K562 (cell line): ENCODE results near the gene UBR4. TPM values are rescaled to one million over a fixed set of nuclear protein-coding genes. Genes with fewer than 3 reads are reported as not detected.

Source experiments
- ATAC-seq: fragments of 200-7000 bp; cut with Tn5 transposase; 3 replicates; pipeline ENCODE4 v1.9.1; 2020; ENCODE audit warnings: moderate library complexity
- BruUV-seq: library from RNA; stranded (reverse); fragments of 400-500 nt; replicated peaks from 2 replicates; lab custom pipeline; 2021; lab: Mats Ljungman, UMichigan
- CTCF ChIA-PET: fragments of 300-600 bp; formaldehyde crosslinking; extraction: SDS; loops from one replicate; lab custom pipeline; 2021; ENCODE audit warnings: low intra/inter-chr PET ratio; lab: Yijun Ruan, JAX
- POLR2A ChIA-PET: fragments of 300-600, 350-650 bp; sonication (Branson Sonifier 250); formaldehyde crosslinking; extraction: SDS; loops from one replicate; lab custom pipeline; 2021; ENCODE audit warnings: antibody characterized with exemption, inconsistent platforms; lab: Yijun Ruan, JAX
- DNase-seq, 4 experiments: peaks; one replicate each; pipeline versions ENCODE4 v3.0.0 to v3.0.0-alpha.2; 2011 to 2018; ENCODE audit warnings: low spot score in 3 of 4, mixed read lengths in 3 of 4; ENCODE audit errors: extremely low read depth in 1 of 4
- FAIRE-seq: peaks from 2 replicates; lab custom pipeline; 2011; peaks lifted over from hg19 to GRCh38; lab: Jason Lieb, UNC
- H2AFZ ChIP-seq: 2 replicates; pipeline ENCODE4 v1.6.0; 2011; ENCODE audit warnings: low read depth, low read length, control low read depth, inconsistent platforms
- H3K27ac ChIP-seq: fragments of 200-600 bp; 3 replicates; pipeline ENCODE4 v1.8.0; 2011; ENCODE audit warnings: low read depth, mild to moderate bottlenecking, control low read depth, inconsistent platforms, low read length, moderate library complexity, mixed read lengths; ENCODE audit errors: extremely low read depth
- H3K27me3 ChIP-seq, 2 experiments: fragments of 300-600 bp in 1 of 2; 2 replicates in 1 of 2; 3 replicates in 1 of 2; pipeline versions ENCODE4 v1.6.0 to v1.8.0; 2011; ENCODE audit warnings: inconsistent platforms in 2 of 2, low read length in 2 of 2, mild to moderate bottlenecking in 1 of 2, mixed read lengths in 1 of 2, moderate library complexity in 1 of 2; ENCODE audit not compliant: control insufficient read depth in 2 of 2, insufficient read depth in 2 of 2
- H3K36me3 ChIP-seq: fragments of 300-600 bp; 3 replicates; pipeline ENCODE4 v1.8.0; 2011; ENCODE audit warnings: mild to moderate bottlenecking, low read length, inconsistent platforms; ENCODE audit not compliant: control insufficient read depth, insufficient read depth
- H3K4me1 ChIP-seq, 2 experiments: fragments of 200-600 bp in 1 of 2; replicated peaks in 1 of 2; 2 replicates in 1 of 2; 3 replicates in 1 of 2; pipeline versions ENCODE4 v1.5.1 to v1.8.0; 2011; ENCODE audit warnings: inconsistent platforms in 2 of 2, low read length in 2 of 2, mild to moderate bottlenecking in 1 of 2, mixed read lengths in 1 of 2, moderate library complexity in 1 of 2; ENCODE audit not compliant: control insufficient read depth in 2 of 2, insufficient read depth in 2 of 2
- H3K4me2 ChIP-seq: 2 replicates; pipeline ENCODE4 v1.6.1; 2011; ENCODE audit warnings: low read length, control low read depth, inconsistent platforms, mixed read lengths; ENCODE audit not compliant: insufficient read depth
- H3K4me3 ChIP-seq: fragments of 200-600 bp; sonication (generic), shearing (Covaris generic); 2 replicates; pipeline ENCODE4 v1.5.1; 2016; ENCODE audit warnings: control low read depth, inconsistent platforms
- H3K79me2 ChIP-seq: fragments of 200-600 bp; 3 replicates; pipeline ENCODE4 v1.8.0; 2011; ENCODE audit warnings: low read length, inconsistent platforms; ENCODE audit not compliant: control insufficient read depth, insufficient read depth
- H3K9ac ChIP-seq, 2 experiments: 2 replicates each; pipeline versions ENCODE4 v1.6.0 to v1.6.1; 2011; ENCODE audit warnings: low read depth in 2 of 2, low read length in 2 of 2, control low read depth in 1 of 2, inconsistent platforms in 1 of 2, mild to moderate bottlenecking in 1 of 2, mixed read lengths in 1 of 2; ENCODE audit not compliant: insufficient read depth in 1 of 2
- H3K9me1 ChIP-seq: one replicate; pipeline ENCODE4 v1.6.0; 2011; ENCODE audit warnings: inconsistent platforms, mild to moderate bottlenecking, low read length, moderate library complexity; ENCODE audit not compliant: control insufficient read depth, insufficient read depth
- H3K9me3 ChIP-seq: replicated peaks from 2 replicates; pipeline ENCODE4 v1.5.1; 2011; ENCODE audit warnings: low read depth, low read length, inconsistent platforms; ENCODE audit not compliant: control insufficient read depth, insufficient read depth
- H4K20me1 ChIP-seq: replicated peaks from 2 replicates; pipeline ENCODE4 v1.6.1; 2011; ENCODE audit warnings: low read length, inconsistent platforms, mixed read lengths; ENCODE audit not compliant: control insufficient read depth, insufficient read depth
- EWSR1 ChIP-seq: fragments of 450-650 bp; IDR thresholded peaks from 2 replicates; pipeline ENCODE4 v1.6.1; 2018; ENCODE audit warnings: borderline replicate concordance, mild to moderate bottlenecking, low read depth, moderate library complexity; ENCODE audit not compliant: partially characterized antibody
- HINFP ChIP-seq: fragments of 450-650 bp; conservative IDR thresholded peaks from 2 replicates; pipeline ENCODE4 v1.6.1; 2016; ENCODE audit warnings: missing genetic modification characterization, low read depth, mild to moderate bottlenecking, control low read depth, missing compliant biosample characterization
- HNRNPK ChIP-seq: fragments of 200-400 bp; formaldehyde crosslinking; IDR thresholded peaks from one replicate; pipeline ENCODE4 v1.6.1; 2018; ENCODE audit warnings: mild to moderate bottlenecking, low read depth, low read length; ENCODE audit not compliant: poor library complexity, severe bottlenecking
- KAT8 ChIP-seq: fragments of 450-650 bp; IDR thresholded peaks from 2 replicates; pipeline ENCODE4 v1.6.1; 2016; ENCODE audit warnings: low read depth, mild to moderate bottlenecking
- PRDM10 ChIP-seq: fragments of 450-650 bp; IDR thresholded peaks from 2 replicates; pipeline ENCODE4 v1.6.1; 2018; ENCODE audit not compliant: partially characterized antibody
- PTBP1 ChIP-seq: fragments of 200-400 bp; formaldehyde crosslinking; IDR thresholded peaks from 2 replicates; pipeline ENCODE4 v1.6.1; 2017; ENCODE audit warnings: low read depth, low read length
- THRA ChIP-seq: fragments of 450-650 bp; IDR thresholded peaks from 2 replicates; pipeline ENCODE4 v1.6.1; 2017; ENCODE audit warnings: mild to moderate bottlenecking, moderate library complexity
- ZFP1 ChIP-seq: fragments of 450-650 bp; formaldehyde crosslinking; IDR thresholded peaks from 2 replicates; pipeline ENCODE4 v1.4.0; 2020; ENCODE audit warnings: mild to moderate bottlenecking, mixed read lengths
- WGBS: fragments of 100-300 bp; shearing (Covaris generic); methylation state at CpG from one replicate; pipeline ENCODE4 v1.1.6; 2016; ENCODE audit warnings: low coverage, mixed read lengths; ENCODE audit not compliant: insufficient coverage; ENCODE audit errors: missing lambda C conversion rate; 5-methylcytosine and 5-hydroxymethylcytosine counted together
- in situ Hi-C: fragments of 300-500 bp; cut with MboI; formaldehyde crosslinking; loops from 4 replicates; pipeline ENCODE4 v1.15.0; 2018; ENCODE audit warnings: inconsistent platforms, mixed read lengths
- intact Hi-C: fragments of 100-400 bp; cut with micrococcal nuclease; formaldehyde crosslinking; loops from 2 replicates; pipeline ENCODE4 v1.14.2; 2022
- polyA plus RNA-seq, 8 experiments: library from polyadenylated mRNA; depleted of rRNA in 4 of 8; stranded (reverse) in 5 of 8; unstranded in 3 of 8; fragments of >200 nt; fragmentation: Nextera tagmentation in 2 of 8; fragmentation: Illumina TruSeq in 1 of 8; extraction: Ambion mirVana in 2 of 8; extraction: Trizol in 1 of 8; gene quantifications; 2 replicates each; pipeline versions ENCODE4 v1.2.1 to v1.2.3, GENCODE V29; 2011 to 2014; ENCODE audit warnings: inconsistent platforms in 1 of 8, missing spikeins in 1 of 8
- total RNA-seq, 7 experiments: library from RNA; depleted of rRNA in 6 of 7; stranded (reverse); fragments of >200 nt in 6 of 7; fragmentation: Illumina TruSeq in 2 of 7; extraction: Trizol in 2 of 7; gene quantifications; 2 replicates each; pipeline versions ENCODE4 v1.2.1 to v1.2.3, GENCODE V29; 2011 to 2021; ENCODE audit warnings: low replicate concordance in 1 of 7

Gene UBR4
- total and polyA plus RNA-seq, 9 of the 15 experiments (the other 6 are each of a cell fraction or from before 2014, with no cell fraction given): 55.4 to 277 (median 123) TPM

- in situ Hi-C loops (no loop called here), intact Hi-C loops (no loop called here)
- H3K4me3 ChIP-seq: no peak overlapping the region
- peaks cover 66 to 87% of the 10 kb centered on the region in 2 experiments for H3K27me3 ChIP-seq
- peaks cover 14% of the 10 kb centered on the region for H4K20me1 ChIP-seq
- CTCF ChIA-PET: no interaction called here
- FAIRE-seq (no peak), DNase-seq (no peak), ATAC-seq (no peak)
- no peak overlapping the region for H3K27ac ChIP-seq
- no peak for TF ChIP-seq KAT8
- TF ChIP-seq THRA: no peak
- TF ChIP-seq ZFP1: no peak
- no peak for TF ChIP-seq PRDM10
- no peak for TF ChIP-seq PTBP1
- TF ChIP-seq HINFP (tag): no peak
- no peak for TF ChIP-seq EWSR1
- TF ChIP-seq HNRNPK: no peak
- 1% methylated on average over 21 of the region's 22 CpGs for WGBS
- H3K4me2 ChIP-seq: no peak overlapping the region
- H3K9me3 ChIP-seq: no peaks in the 10 kb centered on the region
- POLR2A ChIA-PET: interaction anchor here (0.6 kb wide), 1 partner anchor 110 kb away, joined by 3 read pairs; no protein-coding TSS in a partner anchor
- H3K4me1 ChIP-seq: 0 out of 5 replicates have a peak, but pooled peaks cover 0 to 2% of the 10 kb centered on the region in 2 experiments
- no TSS peak for BruUV-seq
- no peak overlapping the region for H2AFZ ChIP-seq
- no peaks in the 10 kb centered on the region for H3K79me2 ChIP-seq
- no peaks in the 10 kb centered on the region for H3K36me3 ChIP-seq
- H3K9ac ChIP-seq: no peak overlapping the region
- no peaks in the 10 kb centered on the region for H3K9me1 ChIP-seq
Observed at GRCh38 chr1:19033926-19034680, 176.0 kb downstream of the UBR4 start.
